Panc1 (cell line): ENCODE measurements around the gene PRXL2B.
"Not testable (repeated sequence)": the region's sequence is repeated elsewhere in the genome, so short reads cannot be mapped to it uniquely, and the experiment has no call there.

Source experiments
- CTCF ChIP-seq: fragments of 450-650 bp; IDR thresholded peaks from 2 replicates; pipeline ENCODE4 v1.5.1; 2017; ENCODE audit warnings: mild to moderate bottlenecking
- POLR2AphosphoS5 ChIP-seq: IDR thresholded peaks from 2 replicates; pipeline ENCODE4 v1.6.1; 2012; ENCODE audit warnings: mild to moderate bottlenecking, low read depth, low read length, moderate library complexity
- REST ChIP-seq, 2 experiments: IDR thresholded peaks; 2 replicates each; pipeline ENCODE4 v1.6.1; 2011 to 2012; ENCODE audit warnings: low read depth in 2 of 2, control low read depth in 1 of 2, low read length in 1 of 2, mild to moderate bottlenecking in 1 of 2, moderate library complexity in 1 of 2; ENCODE audit not compliant: insufficient read depth in 1 of 2
- SIN3A ChIP-seq: IDR thresholded peaks from 2 replicates; pipeline ENCODE4 v1.6.1; 2012; ENCODE audit warnings: low read depth, mild to moderate bottlenecking, low read length, moderate library complexity, borderline replicate concordance; ENCODE audit not compliant: insufficient read depth

- TF ChIP-seq POLR2AphosphoS5; CTCF; REST (IDR thresholded peaks at IDR 0.05; ENCODE audit: insufficient read depth in 1 of 2, low read depth in 2 of 2, low read length in 1 of 2); SIN3A: not testable (repeated sequence)
Measured at GRCh38 chr1:2625748-2626147, 39.2 kb downstream of the PRXL2B start.
